ENCODE results near the gene TCP1. TPM values are rescaled to one million over a fixed set of nuclear protein-coding genes. Genes with fewer than 3 reads are reported as not detected.
"Not testable (repeated sequence)": the region's sequence is repeated elsewhere in the genome, so short reads cannot be mapped to it uniquely, and the experiment has no call there.

TCP1 gene
- total RNA-seq, 1 donor from 2014 or later: 164 TPM

- intact Hi-C loops (cut with micrococcal nuclease): no loop called here
- DNase-seq (no peak), ATAC-seq (no peak)
These were observed 30.7 kb upstream of the TCP1 start for GRCh38 chr6:159819932-159820640.

GRCh38 chr6:159819098-159819497, 29.7 kb upstream of the TCP1 start:
- intact Hi-C loops (cut with micrococcal nuclease): no loop called here
- DNase-seq: no peak
- ATAC-seq: no peak

GRCh38 chr6:159817951-159818739, 28.7 kb upstream of the TCP1 start:
- no peak for ATAC-seq
- intact Hi-C loops (cut with micrococcal nuclease): no loop called here
- no peak for DNase-seq

- ATAC-seq; intact Hi-C loops (cut with micrococcal nuclease); DNase-seq: not testable (repeated sequence)
These were observed 27.4 kb upstream of the TCP1 start for GRCh38 chr6:159816775-159817174.

- intact Hi-C loops (cut with micrococcal nuclease): no loop called here
- no peak for DNase-seq
- no peak for ATAC-seq
These were observed 26.0 kb upstream of the TCP1 start for GRCh38 chr6:159815410-159815809.

GRCh38 chr6:159813781-159814180, 24.4 kb upstream of the TCP1 start:
- intact Hi-C loops (cut with micrococcal nuclease): no loop called here
- no peak for DNase-seq
- no peak for ATAC-seq

GRCh38 chr6:159809149-159809548, 19.7 kb upstream of the TCP1 start:
- intact Hi-C loops (cut with micrococcal nuclease): no loop called here

GRCh38 chr6:159808647-159809046, 19.2 kb upstream of the TCP1 start:
- intact Hi-C loops (cut with micrococcal nuclease): no loop called here
- ATAC-seq (no peak), DNase-seq (no peak)

More at GRCh38 chr6:159809149-159809548, 19.7 kb upstream of the TCP1 start:
- ATAC-seq (no peak), DNase-seq (no peak)

- intact Hi-C loops (cut with micrococcal nuclease): no loop called here
- DNase-seq (no peak), ATAC-seq (no peak)
These were observed 17.9 kb upstream of the TCP1 start for GRCh38 chr6:159807150-159807858.

GRCh38 chr6:159806021-159806458, 16.6 kb upstream of the TCP1 start:
- ATAC-seq (no peak), DNase-seq (no peak)
- intact Hi-C loops (cut with micrococcal nuclease): no loop called here

GRCh38 chr6:159805440-159806020, 16.1 kb upstream of the TCP1 start:
- ATAC-seq (no peak), DNase-seq (no peak)
- intact Hi-C loops (cut with micrococcal nuclease): no loop called here

GRCh38 chr6:159804504-159804903, 15.1 kb upstream of the TCP1 start:
- DNase-seq: no peak

GRCh38 chr6:159801935-159802334, 12.5 kb upstream of the TCP1 start:
- DNase-seq (no peak), ATAC-seq (no peak)
- intact Hi-C loops (cut with micrococcal nuclease): no loop called here

More at GRCh38 chr6:159804504-159804903, 15.1 kb upstream of the TCP1 start:
- intact Hi-C loops (cut with micrococcal nuclease): no loop called here
- ATAC-seq: no peak

- ATAC-seq: no peak
- no peak for DNase-seq
- intact Hi-C loops (cut with micrococcal nuclease): no loop called here
These were observed 10.9 kb upstream of the TCP1 start, which contains the start of gene PNLDC1 for GRCh38 chr6:159800141-159800865. TSS of gene PNLDC1 (plus strand) at chr6:159800276. CDS start at chr6:159800308, 32 bp downstream.

- intact Hi-C loops (cut with micrococcal nuclease): no loop called here
- no peak for ATAC-seq
- DNase-seq: no peak
These were observed 8.2 kb upstream of the TCP1 start for GRCh38 chr6:159797554-159797953.

GRCh38 chr6:159794976-159795375, 5.6 kb upstream of the TCP1 start:
- intact Hi-C loops (cut with micrococcal nuclease); DNase-seq; ATAC-seq: not testable (repeated sequence)

GRCh38 chr6:159790956-159791598, 1.7 kb upstream of the TCP1 start:
- DNase-seq (no peak), ATAC-seq (no peak)
- intact Hi-C loops (cut with micrococcal nuclease): no loop called here

All from left ventricle myocardium superior (tissue), 1 donor.